ENCODE results near the gene TSPEAR. TPM values are rescaled to one million over a fixed set of nuclear protein-coding genes. Genes with fewer than 3 reads are reported as not detected.

The TSPEAR gene
- total and polyA plus RNA-seq, 12 donors, result under 0.01 to 3.4 (median 1.0) TPM; not detected in 3

DNA sequence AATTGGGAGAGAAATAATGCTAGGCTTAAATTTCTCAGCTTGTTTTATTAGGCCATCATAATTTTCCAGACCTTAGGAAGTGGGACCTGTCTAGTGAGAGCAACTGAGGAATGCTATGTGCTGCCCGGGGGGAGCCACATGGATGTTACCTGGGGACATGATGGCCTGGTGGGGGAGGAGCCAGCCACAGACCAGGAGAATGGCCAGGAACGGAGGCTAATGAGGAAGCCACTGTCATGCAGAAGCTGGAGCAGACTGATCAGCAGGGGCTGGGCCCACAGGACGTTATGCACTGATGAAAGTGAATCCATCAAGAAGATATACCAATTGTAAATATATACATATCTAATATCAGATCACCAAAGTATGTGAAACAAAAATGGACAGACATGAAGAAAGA is 166.8 kb downstream of the TSPEAR start:
- ATAC-seq (no peak), DNase-seq (no peak)
- Histone ChIP-seq H3K36me3 (no peaks in the 10 kb centered on the region), H3K4me1 (no peaks in the 10 kb centered on the region), H3K27me3 (peaks cover 0 to 50% (median 13%) of the 10 kb centered on the region in 7 donors), H3K9me3 (peaks cover 0 to 58% (median 12%) of the 10 kb centered on the region in 11 donors), H3K4me3 (no peak overlapping the region), H3K27ac (no peak overlapping the region)
- 71 to 78% methylated on average over 3 of the region's 3 CpGs for WGBS, 2 donors
- TF ChIP-seq, protein P1, sequence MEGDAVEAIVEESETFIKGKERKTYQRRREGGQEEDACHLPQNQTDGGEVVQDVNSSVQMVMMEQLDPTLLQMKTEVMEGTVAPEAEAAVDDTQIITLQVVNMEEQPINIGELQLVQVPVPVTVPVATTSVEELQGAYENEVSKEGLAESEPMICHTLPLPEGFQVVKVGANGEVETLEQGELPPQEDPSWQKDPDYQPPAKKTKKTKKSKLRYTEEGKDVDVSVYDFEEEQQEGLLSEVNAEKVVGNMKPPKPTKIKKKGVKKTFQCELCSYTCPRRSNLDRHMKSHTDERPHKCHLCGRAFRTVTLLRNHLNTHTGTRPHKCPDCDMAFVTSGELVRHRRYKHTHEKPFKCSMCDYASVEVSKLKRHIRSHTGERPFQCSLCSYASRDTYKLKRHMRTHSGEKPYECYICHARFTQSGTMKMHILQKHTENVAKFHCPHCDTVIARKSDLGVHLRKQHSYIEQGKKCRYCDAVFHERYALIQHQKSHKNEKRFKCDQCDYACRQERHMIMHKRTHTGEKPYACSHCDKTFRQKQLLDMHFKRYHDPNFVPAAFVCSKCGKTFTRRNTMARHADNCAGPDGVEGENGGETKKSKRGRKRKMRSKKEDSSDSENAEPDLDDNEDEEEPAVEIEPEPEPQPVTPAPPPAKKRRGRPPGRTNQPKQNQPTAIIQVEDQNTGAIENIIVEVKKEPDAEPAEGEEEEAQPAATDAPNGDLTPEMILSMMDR (IDR thresholded peaks at IDR 0.05), result no peak
- intact Hi-C loops (cut with DNase I), result no loop called here

DNA sequence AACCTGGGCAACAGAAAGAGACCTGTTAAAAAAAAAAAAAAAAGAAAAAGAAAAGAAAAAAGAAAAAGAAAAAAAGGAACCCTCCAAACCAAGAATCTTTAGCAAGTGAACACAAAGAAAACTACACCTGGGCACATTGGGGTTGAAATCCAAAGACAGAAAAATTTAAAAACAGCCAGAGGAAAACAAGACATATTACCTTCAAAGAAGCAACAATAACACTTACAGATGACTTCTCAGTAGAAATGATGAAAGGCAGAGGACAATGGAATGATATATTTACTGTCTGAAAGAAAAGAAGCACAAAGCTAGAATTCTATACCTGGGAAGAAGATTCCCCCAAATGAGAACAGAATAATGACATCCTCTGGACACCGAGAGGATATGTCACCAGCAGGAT is 168.7 kb downstream of the TSPEAR start:
- Histone ChIP-seq H3K4me3 (no peak overlapping the region), H3K27me3 (peaks cover 0 to 39% (median 0%) of the 10 kb centered on the region in 7 donors), H3K27ac (no peak overlapping the region), H3K4me1 (no peaks in the 10 kb centered on the region), H3K36me3 (no peaks in the 10 kb centered on the region), H3K9me3 (peaks cover 0 to 56% (median 12%) of the 10 kb centered on the region in 11 donors)
- intact Hi-C loops (cut with DNase I), result no loop called here
- ATAC-seq (no peak), DNase-seq (no peak)
- TF ChIP-seq, protein P1 (IDR thresholded peaks at IDR 0.05), result no peak
- WGBS, 2 donors, result 79% methylated on average over 1 of the region's 1 CpG

DNA sequence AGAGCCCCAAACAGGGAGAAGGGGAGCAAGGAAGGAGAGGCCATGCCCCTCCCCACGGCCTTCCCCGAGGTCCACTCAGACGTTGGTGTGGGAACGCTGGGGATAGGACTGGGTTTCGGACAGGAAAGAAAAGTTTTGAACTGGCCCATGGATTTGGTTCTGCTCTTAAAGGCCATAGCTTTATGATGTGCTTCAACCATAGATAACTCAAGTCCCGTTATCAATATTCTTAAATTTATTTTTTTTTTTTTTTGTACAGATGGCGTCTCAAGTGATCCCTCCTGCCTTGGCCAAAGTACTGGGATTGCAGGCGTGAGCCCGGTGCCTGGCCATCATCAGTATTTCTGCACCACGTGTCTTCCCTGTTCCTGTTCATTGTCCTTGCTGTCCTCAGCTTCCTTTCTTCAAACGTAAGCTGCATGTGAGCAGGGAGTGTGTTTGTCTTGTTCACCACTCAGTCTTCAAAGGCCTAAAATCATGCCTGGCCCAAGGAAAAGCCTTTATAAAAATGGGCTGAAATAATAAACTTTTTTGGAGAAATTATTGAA is 170.6 kb downstream of the TSPEAR start:
- intact Hi-C loops (cut with DNase I), result no loop called here
- Histone ChIP-seq H3K4me3 (no peak overlapping the region), H3K4me1 (no peaks in the 10 kb centered on the region), H3K27me3 (peaks cover 0 to 39% (median 0%) of the 10 kb centered on the region in 7 donors), H3K9me3 (peaks cover 0 to 39% (median 5%) of the 10 kb centered on the region in 11 donors), H3K36me3 (no peaks in the 10 kb centered on the region), H3K27ac (no peak overlapping the region)
- ATAC-seq (peak in 1 of 8 donors; percentile 44), DNase-seq (no peak)
- TF ChIP-seq, protein P1 (IDR thresholded peaks at IDR 0.05), result no peak
- WGBS, 2 donors, result 65% methylated on average over 11 of the region's 11 CpGs

DNA sequence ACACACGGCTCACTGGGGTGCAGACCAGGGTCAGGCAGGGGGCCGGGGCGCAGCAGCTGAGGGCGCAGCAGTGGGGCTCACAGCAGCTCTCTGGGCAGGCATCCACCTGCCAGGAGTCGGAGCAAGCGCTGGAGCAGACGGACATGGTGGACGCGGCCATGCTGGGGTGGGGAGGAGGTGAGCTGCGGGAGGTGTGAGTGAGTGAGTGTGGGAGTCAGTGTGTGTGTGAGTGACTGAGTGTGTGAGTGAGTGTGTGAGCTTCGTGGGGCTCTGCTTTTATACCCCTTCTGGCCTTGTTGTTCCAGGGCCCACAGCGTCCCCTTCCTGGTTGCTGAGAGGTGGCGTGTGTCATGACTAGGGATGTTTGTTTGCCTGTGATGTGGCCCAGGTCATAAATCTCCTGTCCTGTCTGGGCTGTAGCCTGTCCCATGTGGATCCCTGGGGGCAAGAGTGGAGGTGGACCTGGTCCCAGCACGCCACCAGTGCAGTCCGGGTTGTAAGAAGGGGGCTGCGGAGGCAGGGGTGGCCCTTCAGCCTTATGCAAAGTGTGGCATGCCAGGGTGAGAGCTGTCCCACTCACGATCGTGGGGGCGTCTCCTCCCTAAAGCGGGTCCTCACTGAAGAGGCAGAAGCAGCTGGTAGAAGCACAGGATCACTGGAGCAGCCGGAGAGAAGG is 171.2 kb downstream of the TSPEAR start, which contains the start of gene KRTAP10-1:
KRTAP10-1 (minus strand) TSS at position 205 of the 676 bp plus-strand sequence; CDS start at position 160, 45 bp downstream.
- WGBS, 2 donors, result 77 to 84% methylated on average over 21 of the region's 21 CpGs
- H3K9me3 ChIP-seq, result peaks cover 0 to 33% (median 5%) of the 10 kb centered on the region in 11 donors
- no peaks in the 10 kb centered on the region for H3K36me3 ChIP-seq
- H3K27me3 ChIP-seq, result peaks cover 0 to 39% (median 0%) of the 10 kb centered on the region in 7 donors
- H3K27ac ChIP-seq, result no peak within 1 kb of the TSS
- no peak for ATAC-seq
- intact Hi-C loops (cut with DNase I), result no loop called here
- no peak for DNase-seq
- TF ChIP-seq, protein P1 (IDR thresholded peaks at IDR 0.05), result no peak
- H3K4me1 ChIP-seq, result no peaks in the 10 kb centered on the region
- H3K4me3 ChIP-seq, result no peak within 1 kb of the TSS
